GM21526 (cell line): ENCODE results near the gene ZNF688.
"Not testable (repeated sequence)": the region's sequence is repeated elsewhere in the genome, so short reads cannot be mapped to it uniquely, and the experiment has no call there.

Source experiments
- ATAC-seq: cut with Tn5 transposase; IDR thresholded peaks from one replicate; pipeline ENCODE4 v1.9.1; 2021; ENCODE audit warnings: moderate library complexity; ENCODE audit not compliant: unreplicated experiment, low FRiP score

Gene ZNF688

GRCh38 chr16:30535106-30535776 is 36.3 kb downstream of the ZNF688 start:
- no peak for ATAC-seq

- ATAC-seq = no peak
Observed at GRCh38 chr16:30534368-30535105, 37.0 kb downstream of the ZNF688 start, which contains the start of gene ZNF747. Gene ZNF747 (minus strand): TSS chr16:30534858. CDS start chr16:30534679, 179 bp downstream.

GRCh38 chr16:30533748-30534367 is 37.7 kb downstream of the ZNF688 start:
- no peak for ATAC-seq

- ATAC-seq = no peak
Observed at GRCh38 chr16:30533146-30533522, 38.4 kb downstream of the ZNF688 start.

- no peak for ATAC-seq
Observed at GRCh38 chr16:30532285-30533145, 39.0 kb downstream of the ZNF688 start.

GRCh38 chr16:30530163-30531037 is 41.1 kb downstream of the ZNF688 start:
- no peak for ATAC-seq

- ATAC-seq = no peak
Observed at GRCh38 chr16:30528799-30529457, 42.6 kb downstream of the ZNF688 start.

GRCh38 chr16:30527635-30528178 is 43.8 kb downstream of the ZNF688 start:
- ATAC-seq = peak; percentile 10

- peak; percentile 70 for ATAC-seq
Observed at GRCh38 chr16:30526823-30527634, 44.5 kb downstream of the ZNF688 start.

- no peak for ATAC-seq
Observed at GRCh38 chr16:30526137-30526822, 45.2 kb downstream of the ZNF688 start, which contains the start of gene ZNF768. Gene ZNF768 (minus strand): TSS chr16:30526566. CDS start chr16:30526413, 153 bp downstream.

GRCh38 chr16:30525844-30526136 is 45.7 kb downstream of the ZNF688 start:
- no peak for ATAC-seq

- ATAC-seq = no peak
Observed at GRCh38 chr16:30524575-30525568, 46.6 kb downstream of the ZNF688 start.

GRCh38 chr16:30523768-30524574 is 47.5 kb downstream of the ZNF688 start:
- ATAC-seq = no peak

- not testable (repeated sequence) for ATAC-seq
Observed at GRCh38 chr16:30522702-30523463, 48.6 kb downstream of the ZNF688 start.
